ENCODE measurements around the gene IRF7.

IRF7 gene

GRCh38 chr11:571802-572185 is 44.0 kb downstream of the IRF7 start:
- DNase-seq (ENCODE audit: insufficient read length, low spot score): no peak
- TF ChIP-seq, protein P1, sequence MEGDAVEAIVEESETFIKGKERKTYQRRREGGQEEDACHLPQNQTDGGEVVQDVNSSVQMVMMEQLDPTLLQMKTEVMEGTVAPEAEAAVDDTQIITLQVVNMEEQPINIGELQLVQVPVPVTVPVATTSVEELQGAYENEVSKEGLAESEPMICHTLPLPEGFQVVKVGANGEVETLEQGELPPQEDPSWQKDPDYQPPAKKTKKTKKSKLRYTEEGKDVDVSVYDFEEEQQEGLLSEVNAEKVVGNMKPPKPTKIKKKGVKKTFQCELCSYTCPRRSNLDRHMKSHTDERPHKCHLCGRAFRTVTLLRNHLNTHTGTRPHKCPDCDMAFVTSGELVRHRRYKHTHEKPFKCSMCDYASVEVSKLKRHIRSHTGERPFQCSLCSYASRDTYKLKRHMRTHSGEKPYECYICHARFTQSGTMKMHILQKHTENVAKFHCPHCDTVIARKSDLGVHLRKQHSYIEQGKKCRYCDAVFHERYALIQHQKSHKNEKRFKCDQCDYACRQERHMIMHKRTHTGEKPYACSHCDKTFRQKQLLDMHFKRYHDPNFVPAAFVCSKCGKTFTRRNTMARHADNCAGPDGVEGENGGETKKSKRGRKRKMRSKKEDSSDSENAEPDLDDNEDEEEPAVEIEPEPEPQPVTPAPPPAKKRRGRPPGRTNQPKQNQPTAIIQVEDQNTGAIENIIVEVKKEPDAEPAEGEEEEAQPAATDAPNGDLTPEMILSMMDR (IDR thresholded peaks at IDR 0.05; ENCODE audit: insufficient read depth, missing control alignments): no peak
- no peak for FAIRE-seq

- DNase-seq (ENCODE audit: insufficient read length, low spot score) (no peak), FAIRE-seq (no peak)
Observed at GRCh38 chr11:569158-569885, 46.4 kb downstream of the IRF7 start.

GRCh38 chr11:568306-569157 is 47.2 kb downstream of the IRF7 start:
- DNase-seq (ENCODE audit: insufficient read length, low spot score): peak; percentile 80
- no peak for FAIRE-seq
- TF ChIP-seq, protein P1 (IDR thresholded peaks at IDR 0.05; ENCODE audit: insufficient read depth, missing control alignments): no peak

More at GRCh38 chr11:569158-569885, 46.4 kb downstream of the IRF7 start:
- TF ChIP-seq, protein P1 (IDR thresholded peaks at IDR 0.05; ENCODE audit: insufficient read depth, missing control alignments): no peak

GRCh38 chr11:567629-568292 is 48.0 kb downstream of the IRF7 start:
- FAIRE-seq (no peak), DNase-seq (ENCODE audit: insufficient read length, low spot score) (no peak)
- TF ChIP-seq, protein P1 (IDR thresholded peaks at IDR 0.05; ENCODE audit: insufficient read depth, missing control alignments): no peak

- no peak for FAIRE-seq
- TF ChIP-seq, protein P1 (IDR thresholded peaks at IDR 0.05; ENCODE audit: insufficient read depth, missing control alignments): no peak
- DNase-seq (ENCODE audit: insufficient read length, low spot score): no peak
Observed at GRCh38 chr11:567011-567628, 48.6 kb downstream of the IRF7 start.

DNA sequence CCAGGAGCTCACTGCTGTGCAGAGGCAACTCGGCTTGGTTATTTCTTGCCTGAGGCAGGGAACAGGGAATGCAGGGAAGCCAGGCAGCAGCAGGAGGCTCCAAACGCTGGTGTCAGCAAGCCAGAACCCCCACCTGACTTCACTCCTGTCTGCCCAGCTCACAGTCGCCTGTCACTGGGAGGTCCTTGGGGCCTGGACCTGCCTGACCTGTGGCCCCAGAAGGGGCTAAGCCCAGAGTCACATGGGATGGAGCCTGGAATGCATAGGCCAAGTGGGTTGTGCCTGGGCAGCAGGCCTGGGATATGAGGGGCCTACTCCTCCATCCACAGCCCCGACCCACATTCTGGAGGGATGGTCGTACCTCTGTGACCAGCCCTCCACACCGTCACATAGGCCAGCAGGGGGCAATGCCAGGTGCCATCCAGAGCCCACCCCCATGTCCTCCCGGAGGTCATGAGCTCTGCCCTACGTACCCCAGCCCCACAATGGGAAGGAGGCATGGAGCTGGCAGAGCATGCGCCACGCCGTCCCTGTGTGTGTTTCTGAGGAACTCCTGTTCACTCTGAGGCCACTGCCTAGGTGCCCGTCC is 49.7 kb downstream of the IRF7 start:
- FAIRE-seq (no peak), DNase-seq (ENCODE audit: insufficient read length, low spot score) (no peak)
- TF ChIP-seq, protein P1 (IDR thresholded peaks at IDR 0.05; ENCODE audit: insufficient read depth, missing control alignments): no peak
